Transverse colon (tissue), 4 donors: ENCODE measurements around the gene EVPL. TPM values are rescaled to one million over a fixed set of nuclear protein-coding genes. Genes with fewer than 3 reads are reported as not detected.

Experiments used
- DNase-seq: peaks from one replicate; pipeline ENCODE4 v3.0.0-alpha.2; 2019
- H3K27ac ChIP-seq, 4 donors: fragments of 200-600 bp; sonication (generic); 2 replicates each; pipeline ENCODE4 v1.5.1; 2016 to 2018; ENCODE audit warnings: inconsistent platforms in 4 of 4
- H3K27me3 ChIP-seq: fragments of 200-600 bp; sonication (generic); 2 replicates; pipeline ENCODE4 v1.5.1; 2017; ENCODE audit warnings: inconsistent platforms
- H3K36me3 ChIP-seq, 4 donors: fragments of 200-600 bp; sonication (generic); 2 replicates each; pipeline ENCODE4 v1.5.1; 2017 to 2019; ENCODE audit warnings: inconsistent platforms in 4 of 4
- H3K4me1 ChIP-seq, 4 donors: fragments of 200-600 bp; sonication (generic); 2 replicates each; pipeline ENCODE4 v1.5.1; 2017 to 2020; ENCODE audit warnings: inconsistent platforms in 4 of 4
- H3K4me3 ChIP-seq, 4 donors: fragments of 200-600 bp; sonication (generic); 1 replicate in 1 of 4; 2 replicates in 3 of 4; pipeline versions ENCODE4 v1.5.1 to v1.6.1; 2017 to 2019; ENCODE audit warnings: inconsistent platforms in 4 of 4
- H3K9me3 ChIP-seq, 2 donors: fragments of 200-600 bp; sonication (generic); 2 replicates each; pipeline ENCODE4 v1.5.1; 2017 to 2019; ENCODE audit warnings: inconsistent platforms in 2 of 2
- CTCF ChIP-seq, 5 experiments: fragments of 200-600 bp in 3 of 5; fragments of 450-650 bp in 2 of 5; sonication (generic) in 3 of 5; IDR thresholded peaks; 1 replicate in 2 of 5; 2 replicates in 3 of 5; pipeline ENCODE4 v1.5.1; 2016 to 2017; ENCODE audit warnings: antibody characterized with exemption in 5 of 5, inconsistent platforms in 3 of 5, mild to moderate bottlenecking in 2 of 5, moderate library complexity in 1 of 5
- EP300 ChIP-seq: sonication (generic); formaldehyde crosslinking; IDR thresholded peaks from one replicate; pipeline ENCODE4 v1.6.1; 2017; ENCODE audit warnings: antibody characterized with exemption, low read depth
- POLR2A ChIP-seq: fragments of 450-650 bp; IDR thresholded peaks from one replicate; pipeline ENCODE4 v1.6.1; 2016; ENCODE audit warnings: antibody characterized with exemption, mild to moderate bottlenecking, moderate library complexity
- POLR2AphosphoS5 ChIP-seq, 3 donors: sonication (generic); formaldehyde crosslinking; IDR thresholded peaks; one replicate each; pipeline ENCODE4 v1.6.1; 2016; ENCODE audit warnings: antibody characterized with exemption in 3 of 3
- WGBS, 2 donors: methylation state at CpG; one replicate each; pipeline ENCODE4 v1.1.5; 2018; ENCODE audit warnings: low coverage in 1 of 2; 5-methylcytosine and 5-hydroxymethylcytosine counted together
- in situ Hi-C, 4 donors: fragments of 200-750 bp; cut with MboI; loops; one replicate each; pipeline versions ENCODE4 v1.15.0 to v1.15.1; 2017; ENCODE audit warnings: low sequenced_read_pairs in 3 of 4, low pct_ligation_motif_present in 1 of 4, low pct_unique_long_range_greater_than_20kb in 1 of 4
- intact Hi-C: fragments of 100-400 bp; cut with DNase I; formaldehyde crosslinking; loops from one replicate; pipeline ENCODE4 v1.15.1; 2023; ENCODE audit warnings: low total_unique reads
- total RNA-seq, 4 donors: library from RNA; depleted of rRNA; stranded (reverse); fragments of >200 nt; gene quantifications; one replicate each; pipeline ENCODE4 v1.1.0, GENCODE V29; 2016

The EVPL gene
- total RNA-seq, 4 donors from 2014 or later = 17.1 to 23.7 (median 20.6) TPM

- Histone ChIP-seq H3K27ac (peak overlapping the region; percentile 84 to 91 (median 87)), H3K4me3 (no peak overlapping the region), H3K27me3 (no peaks in the 10 kb centered on the region), H3K36me3 (no peaks in the 10 kb centered on the region), H3K9me3 (no peaks in the 10 kb centered on the region), H3K4me1 (peaks cover 13 to 92% (median 65%) of the 10 kb centered on the region in 4 donors)
- WGBS, 2 donors = 52% methylated on average over 25 of the region's 31 CpGs; no CpG with 5 or more reads in 1 of the 2 donors
- in situ Hi-C loops (loop anchor here in 3 of 4 donors (5.0 to 25.0 kb wide), 3 partner anchors 85 to 287 kb away; no protein-coding TSS in a partner anchor), intact Hi-C loops (loop anchor here (5.0 kb wide), 1 partner anchor 93 kb away; no protein-coding TSS in a partner anchor)
- DNase-seq = peak; percentile 81
- peak; percentile 72 to 90 (median 82) for TF ChIP-seq CTCF (IDR thresholded peaks at IDR 0.05)
- TF ChIP-seq POLR2A = no peak
Observed at GRCh38 chr17:76000016-76000754, 26.9 kb downstream of the EVPL start.

GRCh38 chr17:75998327-75998795 lies 28.7 kb downstream of the EVPL start:
- H3K27me3 ChIP-seq = no peaks in the 10 kb centered on the region
- peak overlapping the region; percentile 84 to 91 (median 87) for H3K27ac ChIP-seq
- WGBS, 2 donors = 73 to 78% methylated on average over 4 to 9 of the region's 9 CpGs
- DNase-seq = peak; percentile 58
- TF ChIP-seq POLR2AphosphoS5 (IDR thresholded peaks at IDR 0.05) (peak; percentile 15 to 79 (median 67)), CTCF (IDR thresholded peaks at IDR 0.05) (no peak), EP300 (no peak), POLR2A (peak; percentile 53)
- in situ Hi-C loops (loop anchor here in 1 of 4 donors (10.0 kb wide), 1 partner anchor 94 kb away; the partner anchor contains the start of gene MRPL38), intact Hi-C loops (no loop called here)
- H3K4me1 ChIP-seq = peaks cover 13 to 93% (median 63%) of the 10 kb centered on the region in 4 donors
- no peaks in the 10 kb centered on the region for H3K36me3 ChIP-seq
- H3K4me3 ChIP-seq = no peak overlapping the region
- H3K9me3 ChIP-seq = no peaks in the 10 kb centered on the region

GRCh38 chr17:75996665-75997590 lies 30.2 kb downstream of the EVPL start:
- Histone ChIP-seq H3K9me3 (no peaks in the 10 kb centered on the region), H3K27me3 (no peaks in the 10 kb centered on the region), H3K4me3 (peak overlapping the region in 1 of 4 donors; percentile 0), H3K4me1 (peaks cover 13 to 83% (median 57%) of the 10 kb centered on the region in 4 donors), H3K36me3 (no peaks in the 10 kb centered on the region), H3K27ac (peak overlapping the region; percentile 84 to 91 (median 87))
- DNase-seq = peak; percentile 89
- TF ChIP-seq POLR2A (peak; percentile 78), EP300 (no peak), CTCF (IDR thresholded peaks at IDR 0.05) (no peak), POLR2AphosphoS5 (IDR thresholded peaks at IDR 0.05) (peak in 2 of 3 donors; percentile 74 to 75)
- intact Hi-C loops (no loop called here), in situ Hi-C loops (loop anchor here in 1 of 4 donors (10.0 kb wide), 1 partner anchor 92 kb away; the partner anchor contains the start of gene MRPL38)
- WGBS, 2 donors = 10 to 20% methylated on average over 5 to 18 of the region's 18 CpGs
